Smooth muscle cell (in vitro differentiated cells): ENCODE measurements around the gene DNALI1. TPM values are rescaled to one million over a fixed set of nuclear protein-coding genes. Genes with fewer than 3 reads are reported as not detected.
A peak's percentile ranks its signal among the peaks of the same experiment; 100 is the strongest.
"Not testable (repeated sequence)": the region's sequence is repeated elsewhere in the genome, so short reads cannot be mapped to it uniquely, and the experiment has no call there.

Experiments
- DNase-seq: peaks from one replicate; lab custom pipeline; 2025; ENCODE audit not compliant: unreplicated experiment; lab: John Stamatoyannopoulos, UW
- H2AFZ ChIP-seq: fragments of 200-600 bp; sonication (generic); 2 replicates; pipeline ENCODE4 v1.6.0; 2016; ENCODE audit warnings: antibody characterized with exemption, low read depth, mild to moderate bottlenecking
- H3F3A ChIP-seq: fragments of 200-600 bp; sonication (generic); 2 replicates; pipeline ENCODE4 v1.6.0; 2017; ENCODE audit warnings: antibody characterized with exemption, low read depth
- H3K27ac ChIP-seq: fragments of 200-600 bp; sonication (generic); 2 replicates; pipeline ENCODE4 v1.5.1; 2016; ENCODE audit warnings: low read depth, mild to moderate bottlenecking
- H3K27me3 ChIP-seq: fragments of 200-600 bp; sonication (generic); 2 replicates; pipeline ENCODE4 v1.6.1; 2016; ENCODE audit warnings: low read depth, mild to moderate bottlenecking
- H3K36me3 ChIP-seq: fragments of 200-600 bp; sonication (generic); 2 replicates; pipeline ENCODE4 v1.5.1; 2016; ENCODE audit warnings: low read depth
- H3K4me1 ChIP-seq: fragments of 200-600 bp; sonication (generic); 2 replicates; pipeline ENCODE4 v1.5.1; 2016; ENCODE audit warnings: low read depth
- H3K4me2 ChIP-seq: fragments of 200-600 bp; sonication (generic); 2 replicates; pipeline ENCODE4 v1.6.0; 2016; ENCODE audit warnings: mild to moderate bottlenecking
- H3K4me3 ChIP-seq: fragments of 200-600 bp; sonication (generic); 2 replicates; pipeline ENCODE4 v1.5.1; 2016; ENCODE audit warnings: mild to moderate bottlenecking
- H3K79me2 ChIP-seq: fragments of 200-600 bp; sonication (generic); 2 replicates; pipeline ENCODE4 v1.6.0; 2016; ENCODE audit warnings: low read depth, mild to moderate bottlenecking
- H3K9ac ChIP-seq: fragments of 200-600 bp; sonication (generic); 2 replicates; pipeline ENCODE4 v1.6.0; 2016; ENCODE audit warnings: low read depth
- H3K9me3 ChIP-seq: fragments of 200-600 bp; sonication (generic); replicated peaks from 2 replicates; pipeline ENCODE4 v1.5.1; 2016; ENCODE audit warnings: low read depth
- H4K20me1 ChIP-seq: fragments of 200-600 bp; sonication (generic); 2 replicates; pipeline ENCODE4 v1.6.0; 2016; ENCODE audit warnings: low read depth
- WGBS: methylation state at CpG from one replicate; pipeline ENCODE4 v1.1.7; 2016; ENCODE audit warnings: low lambda C conversion rate; 5-methylcytosine and 5-hydroxymethylcytosine counted together
- polyA plus RNA-seq: library from polyadenylated mRNA; unstranded; fragments of >200 nt; fragmentation: Nextera tagmentation; extraction: Ambion mirVana; gene quantifications from 2 replicates; pipeline ENCODE4 v1.2.1, GENCODE V29; 2016
- total RNA-seq: library from RNA; depleted of rRNA; stranded (reverse); fragments of >200 nt; gene quantifications from 2 replicates; pipeline ENCODE4 v1.2.3, GENCODE V29; 2014
- TF ChIP-seq, protein P1 (sequence below): fragments of 200-600 bp; sonication (generic); IDR thresholded peaks from 2 replicates; pipeline ENCODE4 v1.5.1; 2017; ENCODE audit warnings: borderline replicate concordance, mild to moderate bottlenecking, antibody characterized with exemption; ENCODE audit not compliant: insufficient read depth, poor library complexity, severe bottlenecking

Gene DNALI1
- total and polyA plus RNA-seq, 2 experiments from 2014 or later = 7.2 to 8.4 TPM

DNA sequence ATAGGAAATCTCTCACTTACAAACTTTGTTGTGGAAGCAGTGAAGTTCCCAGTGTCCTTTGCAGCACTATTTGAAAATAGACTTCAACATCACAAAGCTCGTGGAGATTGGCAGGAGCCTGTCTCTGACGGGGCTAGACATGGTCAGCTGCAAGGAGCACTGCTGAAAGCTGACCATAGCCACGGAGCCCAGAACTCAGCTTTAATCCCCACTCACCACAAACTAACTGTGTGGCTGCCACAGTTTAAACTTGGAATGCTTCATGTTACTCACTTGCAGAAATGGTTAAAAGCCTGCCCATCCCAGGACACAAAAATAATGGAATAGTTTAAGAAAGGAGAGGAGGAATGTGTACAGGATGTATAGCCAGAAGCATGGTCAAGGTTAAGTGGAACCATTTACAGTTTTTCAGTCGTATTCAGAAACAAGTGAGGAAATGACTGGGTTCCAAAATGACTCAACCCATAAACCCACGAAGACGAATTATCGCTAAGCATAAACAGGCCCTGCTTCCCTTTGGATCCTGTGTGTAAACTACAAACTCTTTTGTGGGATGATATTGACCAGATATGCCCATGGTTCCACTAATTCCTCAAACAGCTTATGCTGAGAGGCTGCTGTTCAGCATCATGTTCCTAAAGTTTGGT is 18.2 kb downstream of the DNALI1 start:
- DNase-seq = no peak
- H4K20me1 ChIP-seq = peaks cover 71% of the 10 kb centered on the region
- H3K9me3 ChIP-seq = no peaks in the 10 kb centered on the region
- H3K4me2 ChIP-seq = peak overlapping the region; percentile 46
- H2AFZ ChIP-seq = no peak overlapping the region
- H3K36me3 ChIP-seq = peaks cover 12% of the 10 kb centered on the region
- H3K4me1 ChIP-seq = no peaks in the 10 kb centered on the region
- WGBS = 19% methylated on average over 7 of the region's 7 CpGs
- H3K79me2 ChIP-seq = no peaks in the 10 kb centered on the region
- TF ChIP-seq, protein P1, sequence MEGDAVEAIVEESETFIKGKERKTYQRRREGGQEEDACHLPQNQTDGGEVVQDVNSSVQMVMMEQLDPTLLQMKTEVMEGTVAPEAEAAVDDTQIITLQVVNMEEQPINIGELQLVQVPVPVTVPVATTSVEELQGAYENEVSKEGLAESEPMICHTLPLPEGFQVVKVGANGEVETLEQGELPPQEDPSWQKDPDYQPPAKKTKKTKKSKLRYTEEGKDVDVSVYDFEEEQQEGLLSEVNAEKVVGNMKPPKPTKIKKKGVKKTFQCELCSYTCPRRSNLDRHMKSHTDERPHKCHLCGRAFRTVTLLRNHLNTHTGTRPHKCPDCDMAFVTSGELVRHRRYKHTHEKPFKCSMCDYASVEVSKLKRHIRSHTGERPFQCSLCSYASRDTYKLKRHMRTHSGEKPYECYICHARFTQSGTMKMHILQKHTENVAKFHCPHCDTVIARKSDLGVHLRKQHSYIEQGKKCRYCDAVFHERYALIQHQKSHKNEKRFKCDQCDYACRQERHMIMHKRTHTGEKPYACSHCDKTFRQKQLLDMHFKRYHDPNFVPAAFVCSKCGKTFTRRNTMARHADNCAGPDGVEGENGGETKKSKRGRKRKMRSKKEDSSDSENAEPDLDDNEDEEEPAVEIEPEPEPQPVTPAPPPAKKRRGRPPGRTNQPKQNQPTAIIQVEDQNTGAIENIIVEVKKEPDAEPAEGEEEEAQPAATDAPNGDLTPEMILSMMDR = no peak
- H3K4me3 ChIP-seq = no peak overlapping the region
- no peaks in the 10 kb centered on the region for H3K27me3 ChIP-seq
- H3K27ac ChIP-seq = peak overlapping the region; percentile 92
- H3F3A ChIP-seq = peaks cover 13% of the 10 kb centered on the region
- peak overlapping the region; percentile 54 for H3K9ac ChIP-seq

DNA sequence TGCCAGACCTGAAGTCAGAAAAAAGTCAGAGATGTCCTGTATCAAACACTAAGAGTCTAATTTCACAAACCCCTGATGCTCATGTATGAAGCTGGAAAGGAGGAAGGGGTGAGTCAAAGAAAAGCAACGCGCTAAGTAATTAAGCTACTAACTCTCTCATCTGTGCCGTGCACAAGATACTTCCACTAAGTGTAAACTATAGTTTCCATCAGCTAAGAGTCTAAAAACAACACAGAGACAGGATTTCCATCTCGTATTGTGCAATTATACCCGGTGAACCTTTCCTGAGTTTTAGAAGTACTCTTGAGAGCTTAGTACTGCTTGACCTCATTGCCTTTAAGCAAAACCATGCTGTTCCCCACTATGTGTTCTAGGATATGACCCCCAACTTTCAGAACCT is 19.0 kb downstream of the DNALI1 start:
- Histone ChIP-seq H3K9ac (peak overlapping the region; percentile 54), H3K9me3 (no peaks in the 10 kb centered on the region), H2AFZ (no peak overlapping the region), H3K4me2 (peak overlapping the region; percentile 38), H3F3A (peaks cover 13% of the 10 kb centered on the region), H3K4me1 (no peaks in the 10 kb centered on the region), H3K79me2 (no peaks in the 10 kb centered on the region), H3K4me3 (no peak overlapping the region), H3K27me3 (no peaks in the 10 kb centered on the region), H3K27ac (peak overlapping the region; percentile 92), H4K20me1 (peaks cover 79% of the 10 kb centered on the region), H3K36me3 (peaks cover 10% of the 10 kb centered on the region)
- WGBS = 46% methylated on average over 5 of the region's 5 CpGs
- TF ChIP-seq, protein P1 = no peak
- DNase-seq = no peak

DNA sequence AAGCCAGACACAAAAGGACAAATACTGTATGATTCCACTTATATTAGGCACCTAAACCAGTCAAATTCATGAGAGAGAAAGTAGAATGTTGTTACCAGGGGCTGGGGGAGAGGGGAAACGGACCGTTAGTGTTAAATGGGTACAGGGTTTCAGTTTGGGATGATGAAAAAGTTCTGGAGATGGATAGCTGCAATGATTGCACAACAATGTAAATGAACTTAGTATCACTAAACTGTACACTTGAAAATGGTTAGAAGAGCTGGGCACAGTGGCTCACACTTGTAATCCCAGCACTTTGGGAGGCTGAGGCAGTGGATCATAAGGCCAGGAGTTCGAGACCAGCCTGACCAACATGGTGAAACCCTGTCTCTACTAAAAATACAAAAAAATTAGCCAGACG is 27.8 kb downstream of the DNALI1 start:
- peaks cover 38% of the 10 kb centered on the region for H3K36me3 ChIP-seq
- H3K4me1 ChIP-seq, DNase-seq, H3K27ac ChIP-seq, H3K9ac ChIP-seq, H3K27me3 ChIP-seq, H3K4me2 ChIP-seq, H2AFZ ChIP-seq, H3K4me3 ChIP-seq, H3F3A ChIP-seq, H3K9me3 ChIP-seq: not testable (repeated sequence)
- H4K20me1 ChIP-seq = peaks cover 42% of the 10 kb centered on the region
- H3K79me2 ChIP-seq = peaks cover 10% of the 10 kb centered on the region
- 97% methylated on average over 4 of the region's 4 CpGs for WGBS

DNA sequence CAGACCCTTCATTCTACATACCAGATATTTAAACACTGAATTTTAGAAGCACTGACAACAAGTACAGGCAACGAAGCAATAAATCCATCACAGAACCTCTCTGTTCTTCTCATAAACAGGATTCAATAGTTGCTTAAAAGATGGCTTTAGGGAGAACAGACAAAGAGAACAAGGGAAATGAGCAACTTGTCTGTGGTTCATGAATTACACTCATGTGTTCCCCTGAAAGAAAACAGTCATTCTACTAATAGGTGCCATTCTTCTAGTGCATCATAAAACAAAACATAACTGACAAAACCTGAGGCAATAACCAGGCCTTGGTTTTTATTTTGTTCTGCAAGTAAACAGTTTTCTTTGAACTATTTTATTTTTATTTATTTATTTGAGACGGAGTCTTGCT is 32.2 kb downstream of the DNALI1 start:
- Histone ChIP-seq H3K9ac (no peak overlapping the region), H4K20me1 (peaks cover 49% of the 10 kb centered on the region), H3K4me1 (peaks cover 1% of the 10 kb centered on the region), H3K4me2 (no peak overlapping the region), H3K79me2 (peaks cover 29% of the 10 kb centered on the region), H3K4me3 (no peak overlapping the region), H3F3A (no peaks in the 10 kb centered on the region), H3K9me3 (no peaks in the 10 kb centered on the region), H2AFZ (no peak overlapping the region), H3K27ac (no peak overlapping the region), H3K27me3 (no peaks in the 10 kb centered on the region), H3K36me3 (peaks cover 41% of the 10 kb centered on the region)
- DNase-seq = no peak
- TF ChIP-seq, protein P1 = no peak
- 96% methylated on average over 2 of the region's 2 CpGs for WGBS
